HG03520 (cell line): ENCODE data around the gene OSBP2.
A peak's percentile ranks its signal among the peaks of the same experiment; 100 is the strongest.

Source experiments
- ATAC-seq: cut with Tn5 transposase; IDR thresholded peaks from one replicate; pipeline ENCODE4 v1.9.1; 2021; ENCODE audit warnings: mild to moderate bottlenecking, moderate library complexity; ENCODE audit not compliant: unreplicated experiment

The OSBP2 gene

DNA sequence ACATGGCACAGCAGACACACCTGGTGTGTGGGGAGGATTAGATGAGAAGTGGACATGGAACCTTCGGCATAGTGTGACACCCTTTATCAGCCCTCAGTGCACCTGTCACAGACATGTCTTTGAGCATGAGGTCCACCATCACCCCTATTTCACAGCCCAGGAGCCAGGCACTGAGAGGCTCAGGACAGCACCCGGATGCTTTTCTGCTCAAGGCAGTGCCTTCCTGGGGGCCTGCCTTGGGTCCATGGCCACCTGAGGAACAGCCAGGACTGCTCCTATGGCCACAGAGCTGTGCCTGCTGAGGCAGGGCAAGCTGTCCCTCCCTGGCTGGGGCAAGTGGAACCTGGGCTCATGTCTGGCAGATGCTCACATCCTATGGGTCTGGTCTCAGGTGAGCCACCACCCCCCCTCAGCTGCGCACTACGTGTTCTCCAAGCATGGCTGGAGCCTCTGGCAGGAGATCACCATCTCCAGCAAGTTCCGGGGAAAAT lies 198.1 kb downstream of the OSBP2 start:
- ATAC-seq: no peak

DNA sequence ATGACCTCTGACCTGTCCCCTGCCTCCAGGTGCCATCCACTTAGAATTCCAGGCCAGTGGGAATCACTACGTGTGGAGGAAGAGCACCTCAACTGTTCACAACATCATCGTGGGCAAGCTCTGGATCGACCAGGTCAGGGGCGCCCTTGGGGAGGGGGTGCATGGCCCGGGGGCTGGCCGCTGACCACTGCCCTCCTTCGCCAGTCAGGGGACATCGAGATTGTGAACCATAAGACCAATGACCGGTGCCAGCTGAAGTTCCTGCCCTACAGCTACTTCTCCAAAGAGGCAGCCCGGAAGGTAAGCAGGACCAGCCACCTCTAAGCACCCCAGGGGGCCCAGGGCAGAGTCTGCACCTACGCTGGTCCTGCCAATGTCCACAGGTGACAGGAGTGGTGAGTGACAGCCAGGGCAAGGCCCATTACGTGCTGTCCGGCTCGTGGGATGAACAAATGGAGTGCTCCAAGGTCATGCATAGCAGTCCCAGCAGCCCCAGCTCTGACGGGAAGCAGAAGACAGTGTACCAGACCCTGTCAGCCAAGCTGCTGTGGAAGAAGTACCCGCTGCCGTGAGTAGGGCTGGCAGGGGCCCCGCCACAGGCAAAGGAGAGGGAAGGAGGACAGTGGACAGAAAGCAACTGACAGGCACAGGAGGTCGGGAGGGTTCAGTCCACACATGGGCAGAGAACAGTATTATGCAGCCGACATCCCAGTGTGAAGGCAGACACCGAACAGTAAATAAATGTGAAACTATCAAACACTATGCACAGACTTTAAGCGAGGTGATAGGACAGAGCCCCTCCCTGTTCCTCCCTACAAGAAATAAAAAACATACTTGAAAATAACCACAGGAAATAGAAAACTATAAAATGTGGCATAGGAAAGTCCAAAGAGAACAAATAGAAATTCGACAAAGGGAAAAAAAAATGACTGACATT lies 199.0 kb downstream of the OSBP2 start:
- ATAC-seq: no peak

DNA sequence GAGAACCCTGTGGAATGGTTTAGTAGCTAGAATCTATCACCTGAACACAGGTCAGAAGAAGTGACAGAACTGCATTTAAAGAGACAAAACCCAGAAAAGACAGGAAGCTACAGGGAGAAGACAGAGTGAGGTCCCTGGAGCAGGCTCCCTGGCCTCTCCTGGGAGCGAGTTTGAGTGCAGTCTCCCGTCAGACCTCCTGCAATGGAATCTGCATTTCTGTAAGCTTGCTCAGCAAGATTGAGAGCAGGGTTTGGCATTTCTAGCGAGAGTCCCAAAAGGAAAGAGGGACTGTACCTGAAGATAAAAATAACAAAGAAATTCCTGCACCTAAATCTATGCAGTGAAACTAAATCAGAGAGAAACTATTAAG lies 199.7 kb downstream of the OSBP2 start:
- ATAC-seq: no peak

DNA sequence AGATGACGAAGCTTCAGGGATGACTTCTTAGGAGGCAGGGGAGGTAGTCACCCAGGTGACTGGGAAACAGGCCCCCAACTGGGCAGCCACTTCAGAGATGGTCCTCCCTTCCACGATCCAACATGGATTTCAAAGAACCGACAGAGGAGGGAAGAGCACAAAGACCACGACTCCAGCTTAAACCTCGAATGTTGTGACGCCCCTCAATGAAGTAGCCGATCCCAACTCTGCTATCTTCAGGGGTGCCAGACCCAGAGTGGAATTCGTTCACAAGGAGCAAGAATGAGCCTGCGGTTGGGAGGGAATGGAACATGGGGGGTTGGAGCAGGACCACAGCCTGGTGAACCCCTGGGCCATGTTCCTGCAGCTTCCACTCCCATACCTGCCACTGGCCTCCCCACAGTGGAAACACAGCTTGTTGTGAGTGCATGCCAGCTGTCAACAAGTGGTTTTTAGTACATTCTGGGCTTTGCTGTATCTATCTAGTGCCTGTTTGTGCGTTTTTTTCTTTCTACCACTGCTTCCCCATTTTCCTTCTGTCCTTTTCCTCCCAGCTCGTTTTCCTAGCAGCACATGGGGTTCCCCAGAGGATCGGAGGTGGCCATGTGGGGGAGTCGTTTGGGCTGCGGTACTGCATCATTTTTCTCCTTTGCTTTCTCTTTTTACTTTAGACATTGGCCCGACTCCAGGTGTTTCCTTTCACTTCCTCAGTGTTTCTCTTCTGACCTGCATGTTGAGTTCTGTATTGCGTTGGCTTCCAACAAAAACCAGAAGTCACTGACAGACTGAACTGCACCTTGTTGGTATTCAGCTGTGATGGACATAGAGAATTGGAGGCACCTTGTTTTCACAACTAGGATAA lies 208.1 kb downstream of the OSBP2 start:
- ATAC-seq: no peak

DNA sequence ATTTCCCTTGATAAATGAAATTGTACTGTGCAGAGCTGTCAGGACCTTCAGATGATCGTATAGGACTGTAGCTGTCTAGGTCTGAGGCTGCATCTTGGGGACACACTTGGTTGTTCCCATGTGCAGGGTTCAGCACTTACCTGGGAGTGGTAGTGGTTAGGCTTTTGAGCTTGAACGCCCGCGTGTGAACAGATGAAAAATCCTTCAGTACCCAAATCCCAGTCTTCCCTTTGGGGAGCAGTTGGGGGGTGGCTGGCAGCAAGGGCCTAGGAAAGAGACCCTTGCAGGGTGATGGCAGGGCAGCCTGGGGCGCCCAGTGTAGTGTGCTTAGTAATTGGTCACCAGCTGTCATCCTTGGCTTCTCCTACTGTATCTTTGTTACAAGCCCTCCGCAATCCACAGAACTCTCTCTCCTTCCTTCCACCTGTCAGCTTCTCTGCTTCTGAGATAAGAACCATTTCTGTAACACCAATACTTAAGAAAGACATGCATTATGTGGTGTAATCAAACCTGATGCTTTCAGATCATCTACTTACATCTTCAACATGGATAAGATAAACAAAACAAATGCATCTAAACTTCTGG lies 209.3 kb downstream of the OSBP2 start:
- no peak for ATAC-seq

DNA sequence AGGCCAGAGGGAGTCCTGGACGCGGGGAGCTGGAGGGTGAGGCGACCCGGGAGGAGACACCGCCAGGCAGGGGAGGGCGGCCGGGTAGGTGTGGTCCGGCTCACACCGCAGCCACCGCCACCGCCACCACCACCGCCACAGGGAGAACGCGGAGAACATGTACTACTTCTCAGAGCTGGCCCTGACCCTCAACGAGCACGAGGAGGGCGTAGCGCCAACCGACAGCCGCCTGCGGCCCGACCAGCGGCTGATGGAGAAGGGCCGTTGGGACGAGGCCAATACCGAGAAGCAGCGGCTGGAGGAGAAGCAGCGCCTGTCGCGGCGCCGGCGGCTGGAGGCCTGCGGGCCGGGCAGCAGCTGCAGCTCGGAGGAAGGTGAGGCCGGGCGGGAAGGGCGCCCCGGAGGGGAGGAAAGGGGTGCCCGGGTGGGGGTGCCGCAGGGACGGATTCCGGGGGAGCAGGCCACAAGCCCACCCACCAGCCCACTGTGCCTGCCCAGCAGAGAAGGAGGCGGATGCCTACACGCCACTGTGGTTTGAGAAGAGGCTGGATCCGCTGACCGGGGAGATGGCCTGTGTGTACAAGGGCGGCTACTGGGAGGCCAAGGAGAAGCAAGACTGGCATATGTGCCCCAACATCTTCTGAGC lies 211.1 kb downstream of the OSBP2 start:
- ATAC-seq: no peak

DNA sequence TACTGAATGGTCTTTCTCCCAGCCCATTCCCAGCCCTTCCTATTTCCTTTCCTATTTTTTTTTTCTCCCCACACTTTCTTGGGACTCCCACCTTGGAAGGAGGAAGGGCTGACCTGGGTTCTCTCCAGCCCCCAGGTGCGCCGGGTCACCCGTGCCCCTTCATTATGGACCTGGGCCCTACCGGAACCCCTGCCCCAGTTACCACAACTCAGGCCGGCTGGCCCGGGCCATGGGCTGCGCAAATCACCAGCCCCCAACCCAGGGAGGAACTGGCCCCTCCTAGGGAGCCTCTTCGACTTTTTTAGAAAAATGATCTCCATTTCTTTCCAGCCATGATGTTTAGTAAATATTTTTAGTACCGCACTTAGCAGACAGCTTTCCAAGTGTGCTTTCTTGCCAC lies 211.7 kb downstream of the OSBP2 start:
- no peak for ATAC-seq

DNA sequence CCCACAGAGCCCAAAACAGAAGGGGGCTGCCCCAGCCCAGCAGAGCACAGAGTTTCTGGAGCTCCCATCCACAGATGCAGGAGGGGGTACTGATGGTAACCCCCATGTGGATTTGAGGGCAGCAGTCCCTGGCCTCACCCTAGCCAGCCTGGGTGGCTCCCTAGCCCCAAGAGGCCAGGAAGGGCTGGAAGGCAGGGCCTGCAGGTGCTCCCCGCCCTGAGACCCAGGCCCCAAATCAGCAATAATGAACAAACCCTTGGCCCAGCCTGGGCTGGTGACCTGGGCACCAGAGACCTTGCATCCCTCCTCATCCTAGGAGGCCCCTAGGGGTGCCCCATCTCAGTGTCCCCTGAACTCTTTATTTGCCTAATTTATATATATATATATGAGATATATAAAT lies 212.3 kb downstream of the OSBP2 start:
- no peak for ATAC-seq

DNA sequence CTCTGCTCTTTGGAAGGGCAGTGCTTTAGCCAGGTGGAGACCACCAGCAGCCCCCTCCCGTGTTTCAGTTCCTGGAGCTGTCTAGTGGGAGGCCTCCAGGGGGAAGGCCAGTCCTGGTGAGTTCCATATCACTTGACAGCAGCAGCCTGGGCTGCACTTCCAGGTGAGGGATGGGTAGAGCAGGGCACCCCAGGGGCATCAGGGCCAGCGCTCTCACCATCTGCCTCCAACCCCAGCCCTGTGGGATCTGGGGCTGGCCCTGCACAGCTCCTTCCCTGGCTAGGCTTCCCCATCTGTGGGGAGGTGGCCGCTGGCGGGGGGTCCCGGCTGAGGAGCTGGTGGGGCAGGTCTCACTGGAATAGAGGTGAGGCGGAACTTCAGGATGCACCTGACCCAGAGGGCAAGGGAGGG lies 213.4 kb downstream of the OSBP2 start:
- ATAC-seq: no peak

DNA sequence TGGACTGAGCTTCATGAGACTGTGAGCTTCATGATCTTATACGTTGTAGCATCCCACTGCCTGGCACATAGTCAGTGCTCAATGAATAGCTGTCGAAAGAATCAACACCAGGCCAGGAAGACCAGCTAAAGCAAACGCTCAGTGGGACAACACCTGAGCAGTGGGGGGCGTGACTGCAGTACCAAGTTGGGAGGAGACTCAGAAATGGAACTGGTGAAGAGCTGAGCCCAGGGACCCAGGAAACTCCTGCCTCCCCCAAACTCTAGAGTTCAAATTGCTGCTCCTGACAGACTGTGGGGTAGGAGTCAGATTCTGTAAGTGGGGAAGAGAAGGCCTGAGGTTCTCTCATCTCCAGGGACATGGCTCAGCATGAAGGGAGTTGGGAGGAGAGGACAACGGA lies 214.6 kb downstream of the OSBP2 start:
- ATAC-seq: no peak

DNA sequence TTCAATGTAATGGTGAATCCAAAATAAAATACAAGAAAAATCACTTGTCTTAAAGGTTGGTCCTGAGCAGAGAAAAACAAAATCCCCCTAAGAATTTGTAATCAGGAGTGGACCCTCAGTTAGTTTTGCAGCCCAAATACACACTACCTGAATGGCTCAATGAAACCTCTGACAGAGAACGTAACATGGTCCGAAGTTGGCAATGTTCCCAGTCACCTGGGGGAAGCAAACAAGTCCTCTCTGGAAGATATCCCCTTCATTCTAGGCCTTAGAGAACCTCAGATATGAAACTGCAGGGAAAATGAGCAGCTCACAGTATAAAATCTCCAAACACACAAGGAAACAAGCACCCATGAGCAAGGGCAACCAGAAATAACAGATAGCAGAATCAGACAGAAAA lies 215.7 kb downstream of the OSBP2 start:
- no peak for ATAC-seq

DNA sequence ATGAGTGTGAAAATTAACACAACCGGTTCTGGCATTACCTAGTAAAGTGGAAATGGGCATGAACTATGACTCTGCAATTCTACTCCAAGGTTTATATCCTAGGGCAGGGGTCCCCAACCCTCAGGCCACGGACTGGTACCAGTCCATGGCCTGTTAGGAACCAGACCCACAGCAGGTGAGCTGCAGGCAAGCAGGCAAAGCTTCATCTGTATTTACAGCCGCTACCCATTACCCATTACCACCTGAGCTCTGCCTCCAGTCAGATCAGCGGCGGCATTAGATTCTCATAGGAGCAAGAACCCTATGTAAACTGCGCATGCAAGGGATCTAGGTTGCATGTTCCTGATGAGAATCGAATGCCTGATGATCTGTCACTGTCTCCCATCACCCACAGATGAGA lies 224.1 kb downstream of the OSBP2 start:
- ATAC-seq: no peak

DNA sequence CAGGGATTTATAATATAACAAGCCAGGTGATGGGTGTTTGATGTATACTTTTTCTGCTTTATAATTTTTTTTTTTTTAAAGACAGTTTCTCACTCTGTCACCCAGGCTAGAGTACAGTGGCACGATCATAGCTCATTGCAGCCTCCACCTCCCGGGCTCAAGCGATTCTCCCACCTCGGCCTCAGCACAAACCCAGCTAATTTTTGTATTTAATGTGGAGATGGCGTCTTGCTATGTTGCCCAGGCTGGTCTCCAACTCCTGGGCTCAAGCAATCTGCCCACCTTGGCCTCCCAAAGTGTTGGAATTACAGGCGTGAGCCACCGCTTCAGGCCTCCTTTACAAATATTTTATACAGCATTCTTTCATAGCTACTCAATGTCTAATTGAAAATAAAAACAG lies 225.3 kb downstream of the OSBP2 start:
- ATAC-seq: no peak

DNA sequence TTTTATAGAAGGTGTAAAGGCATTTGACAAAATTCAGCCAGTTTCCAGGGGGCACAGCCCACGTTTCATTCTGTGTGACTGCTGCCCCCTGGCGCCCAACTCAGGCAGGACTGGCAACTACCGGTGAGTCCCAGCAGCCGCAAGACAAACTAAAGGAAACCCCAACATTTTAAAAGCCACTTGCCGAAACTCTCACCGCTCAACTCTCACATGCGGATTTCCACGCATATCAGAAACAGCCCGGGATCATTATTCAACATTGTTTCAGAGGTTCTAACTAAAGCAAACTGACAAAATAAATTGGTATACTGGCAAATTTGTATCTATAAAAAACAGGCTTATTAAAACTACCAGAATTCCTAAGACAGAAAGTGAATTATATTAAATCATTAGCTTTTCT lies 225.7 kb downstream of the OSBP2 start:
- no peak for ATAC-seq

DNA sequence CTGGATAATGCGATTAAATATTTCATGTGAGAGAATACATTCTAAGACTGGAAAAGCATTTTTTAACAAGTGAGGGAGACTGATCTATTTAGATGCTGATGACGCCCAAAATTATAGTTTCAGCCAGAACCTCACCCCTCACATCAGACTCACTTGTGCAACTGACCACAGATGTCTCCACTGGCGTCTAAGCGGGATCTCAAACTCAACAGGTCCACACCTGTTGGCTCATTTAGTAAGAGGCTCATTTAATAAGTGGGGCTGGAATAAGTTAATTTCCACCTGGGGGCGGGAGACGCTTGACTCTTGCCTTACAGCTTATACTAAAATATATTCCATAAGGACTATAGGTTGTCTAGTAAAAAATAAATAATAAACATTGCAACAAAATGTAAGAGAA lies 226.4 kb downstream of the OSBP2 start:
- no peak for ATAC-seq

DNA sequence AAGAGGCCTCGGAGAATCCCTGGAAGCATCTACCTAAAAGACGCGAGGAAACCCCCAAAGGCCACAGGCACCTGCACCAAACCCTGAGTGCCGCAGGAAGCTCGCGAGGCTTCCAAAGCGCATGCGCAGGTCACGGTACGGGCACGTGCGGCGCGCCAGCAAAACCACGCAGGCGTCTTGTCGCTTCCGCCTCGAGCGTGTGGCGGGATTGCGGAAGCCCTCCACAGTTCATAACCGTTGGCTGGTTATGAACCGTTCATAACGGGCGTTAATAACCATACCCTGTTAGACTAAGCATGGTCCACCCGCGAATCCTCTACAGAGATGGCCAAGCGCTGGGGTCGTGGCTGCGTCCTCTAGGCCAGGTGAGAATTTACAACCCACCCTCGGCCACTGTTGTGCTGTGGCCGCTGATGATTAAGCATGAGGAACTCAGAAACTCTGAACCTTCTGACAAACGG lies 227.5 kb downstream of the OSBP2 start:
- ATAC-seq: peak; percentile 56

DNA sequence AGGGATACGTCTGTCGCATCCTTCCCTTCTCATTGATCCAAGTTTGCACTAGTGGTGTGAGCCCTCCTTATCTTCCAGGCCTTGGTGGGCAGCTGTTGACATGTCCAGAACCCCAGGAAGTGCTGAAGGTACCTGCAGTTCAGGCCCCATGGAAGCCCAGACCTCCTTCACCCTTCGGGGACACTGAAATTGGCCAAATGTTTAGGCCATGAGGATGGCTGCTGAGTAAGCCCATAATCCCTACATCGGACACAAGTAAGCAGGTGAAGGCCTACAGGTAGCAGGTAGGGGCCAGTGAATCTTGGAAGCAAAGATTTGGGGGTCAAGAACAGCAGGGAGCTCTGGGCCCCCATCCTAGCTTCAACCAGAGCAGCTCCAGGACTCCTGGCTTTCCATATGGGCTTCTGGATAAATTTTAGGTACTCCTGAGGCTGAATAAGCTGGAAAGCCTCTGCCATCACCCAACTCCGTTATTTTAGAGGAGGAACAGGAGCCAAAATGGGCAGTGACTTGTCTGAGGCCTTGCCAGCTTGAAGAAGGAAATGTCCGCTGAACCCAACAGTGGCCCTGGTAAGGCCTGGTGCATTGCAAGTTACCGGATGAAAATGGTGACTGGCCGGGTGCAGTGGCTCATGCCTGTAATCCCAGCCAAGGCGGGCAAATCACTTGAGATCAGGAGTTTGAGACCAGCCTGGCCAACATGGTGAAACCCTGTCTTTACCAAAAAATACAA lies 228.7 kb downstream of the OSBP2 start:
- no peak for ATAC-seq

DNA sequence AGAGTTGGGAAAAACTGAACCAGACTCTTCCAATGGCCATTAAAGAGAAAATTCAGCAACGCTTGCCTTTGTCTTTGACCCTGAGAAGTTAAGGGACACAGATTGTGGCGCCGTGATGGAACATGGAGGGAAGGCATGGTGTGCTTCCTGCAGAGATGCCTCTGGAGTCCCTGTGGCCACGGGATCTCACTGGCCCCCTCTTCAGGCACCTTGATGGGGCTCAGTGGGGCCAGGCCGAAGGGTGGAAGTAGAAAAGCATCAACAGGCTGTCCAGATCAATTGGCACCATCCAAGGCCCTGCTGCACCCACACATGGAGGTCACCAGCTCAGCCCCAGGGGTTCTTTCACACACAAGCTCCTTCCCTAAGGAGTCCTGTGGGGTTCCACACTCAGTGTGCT lies 231.0 kb downstream of the OSBP2 start:
- no peak for ATAC-seq

DNA sequence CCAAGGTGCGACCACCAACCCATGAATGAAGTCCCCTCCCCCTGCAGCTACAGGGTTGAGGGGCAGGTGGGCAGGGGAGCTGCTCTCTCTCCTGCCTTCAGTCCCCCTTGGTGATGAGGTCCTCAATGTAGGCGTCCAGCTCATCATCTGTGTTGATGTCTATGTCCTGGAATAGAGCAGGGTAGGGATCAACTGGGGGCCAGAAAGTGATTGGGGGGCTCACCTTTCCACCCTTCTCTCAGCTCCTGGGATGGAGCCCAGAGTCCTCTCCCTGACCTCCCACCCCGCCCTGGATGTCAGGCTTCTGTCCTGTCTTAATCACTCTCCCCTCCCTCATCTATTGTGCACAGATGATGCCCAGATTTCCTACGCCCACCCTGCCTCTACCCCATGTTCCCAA lies 232.0 kb downstream of the OSBP2 start:
- no peak for ATAC-seq

DNA sequence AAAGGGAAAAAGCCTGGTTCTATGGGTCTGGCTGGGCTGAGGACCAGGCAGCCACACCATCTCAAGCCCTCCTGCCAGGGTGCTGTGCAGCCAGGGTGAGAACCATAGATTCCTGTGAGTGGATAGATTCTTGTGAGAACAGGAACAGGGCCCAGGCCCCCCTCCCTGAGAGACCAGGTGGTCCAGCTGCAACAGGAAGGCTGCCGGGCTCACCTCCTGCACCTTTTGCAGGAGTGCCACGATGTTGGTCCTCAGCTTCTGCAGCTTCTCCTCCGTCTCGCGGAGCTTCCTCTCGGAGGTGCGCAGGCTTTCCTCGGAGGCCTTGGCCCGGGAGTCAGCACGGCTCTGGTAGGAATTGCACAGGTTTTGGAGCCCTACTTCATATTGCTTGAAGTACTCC lies 233.1 kb downstream of the OSBP2 start:
- no peak for ATAC-seq
